Astrocyte (in vitro differentiated cells and primary cell): Measurements from ENCODE around the gene SMPD3.

Source experiments
- CTCF ChIP-seq: IDR thresholded peaks from 2 replicates; pipeline ENCODE4 v1.5.1; 2011; ENCODE audit warnings: low read depth, mild to moderate bottlenecking, inconsistent platforms, low read length, moderate library complexity; ENCODE audit not compliant: insufficient read depth
- EZH2 ChIP-seq: IDR thresholded peaks from 2 replicates; pipeline ENCODE4 v1.6.1; 2012; ENCODE audit warnings: mild to moderate bottlenecking, low read length, inconsistent platforms; ENCODE audit not compliant: insufficient read depth

GRCh38 chr16:68466174-68466573 is 17.9 kb upstream of the SMPD3 start:
- no peak for TF ChIP-seq CTCF
- TF ChIP-seq EZH2, result no peak
